GDM1 (cell line): ENCODE data around the gene MAL.

Source experiments
- DNase-seq: peaks from one replicate; lab custom pipeline; 2025; lab: John Stamatoyannopoulos, UW

Gene MAL

DNA sequence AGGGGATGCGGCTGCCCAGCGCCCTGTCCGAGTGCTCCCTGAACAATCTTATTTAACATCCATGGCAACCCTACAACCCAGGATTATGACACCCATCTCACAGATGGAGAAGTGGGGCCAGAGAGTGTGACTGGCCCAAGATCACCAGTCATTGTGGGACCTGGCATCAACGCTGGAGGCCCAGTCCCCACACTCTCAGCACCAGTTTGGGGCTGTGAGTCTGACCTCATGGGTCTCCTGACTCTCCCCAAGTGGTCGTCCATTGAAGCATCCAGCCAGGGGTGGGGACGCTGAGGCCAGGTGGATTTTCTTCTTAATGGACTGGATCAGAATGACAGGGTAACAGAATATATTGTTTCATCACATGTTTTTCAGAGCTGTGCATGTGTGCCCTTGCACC is 24.5 kb downstream of the MAL start:
- DNase-seq: no peak

DNA sequence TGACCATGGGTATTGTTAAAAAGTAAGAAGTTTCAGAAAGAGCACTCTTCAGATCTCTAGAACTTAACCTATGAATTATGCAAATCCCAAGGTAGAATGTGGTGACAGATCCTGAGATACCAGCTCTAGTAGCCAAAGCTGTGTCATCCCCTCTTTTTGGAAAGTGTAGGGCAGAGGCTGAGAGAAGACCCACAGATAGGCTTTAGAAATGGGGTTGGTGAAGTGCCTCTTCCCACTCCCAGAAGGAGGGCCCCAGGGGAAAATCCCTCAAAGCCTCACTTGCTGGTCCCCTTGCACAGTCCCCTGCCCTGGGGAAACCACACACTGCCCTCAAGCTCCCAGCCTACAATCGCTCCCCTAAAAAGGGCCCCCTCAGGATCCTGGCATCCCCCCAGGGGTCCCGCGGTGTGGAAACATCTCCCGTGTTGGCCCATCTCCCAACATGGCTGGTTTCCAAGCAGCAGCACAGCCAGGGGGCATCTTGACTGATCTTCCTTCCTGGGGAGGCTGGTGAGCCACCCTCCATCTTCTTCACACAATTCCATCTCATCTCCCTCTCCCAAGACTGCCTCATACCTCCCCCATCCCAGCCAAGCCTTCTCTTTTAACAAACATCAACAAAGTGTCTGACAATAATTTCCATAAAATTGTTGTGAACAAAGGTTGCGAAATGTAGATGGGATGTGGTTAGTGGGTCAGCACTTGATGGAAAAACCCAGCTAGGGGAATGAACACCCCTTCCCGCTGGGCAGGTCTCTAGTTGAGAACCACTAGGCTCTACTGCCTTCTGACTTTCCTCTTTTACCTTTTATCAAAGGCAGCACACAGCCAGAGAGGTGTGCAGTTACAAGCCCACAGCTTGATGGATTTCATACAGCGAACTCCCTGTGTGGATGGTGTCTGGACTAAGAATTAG is 25.1 kb downstream of the MAL start:
- no peak for DNase-seq

DNA sequence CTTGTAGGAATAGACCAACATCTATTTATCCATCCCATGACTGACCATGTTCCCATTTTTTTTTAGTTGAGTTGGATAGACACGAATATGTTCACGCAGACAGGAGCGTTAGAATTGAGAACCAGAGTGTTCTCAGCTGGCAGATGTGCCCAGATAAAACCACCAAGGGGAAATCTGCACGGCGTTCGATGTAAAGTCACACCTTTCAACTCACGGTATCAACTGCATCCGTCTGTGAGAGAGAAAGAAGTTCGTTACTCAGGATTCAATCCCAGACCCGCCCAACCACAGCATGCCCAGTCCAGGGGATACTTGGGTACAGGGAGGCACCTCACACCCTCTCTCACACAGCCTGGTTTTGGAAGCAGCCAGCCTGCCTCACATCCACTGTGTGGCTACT is 26.1 kb downstream of the MAL start:
- DNase-seq: no peak

DNA sequence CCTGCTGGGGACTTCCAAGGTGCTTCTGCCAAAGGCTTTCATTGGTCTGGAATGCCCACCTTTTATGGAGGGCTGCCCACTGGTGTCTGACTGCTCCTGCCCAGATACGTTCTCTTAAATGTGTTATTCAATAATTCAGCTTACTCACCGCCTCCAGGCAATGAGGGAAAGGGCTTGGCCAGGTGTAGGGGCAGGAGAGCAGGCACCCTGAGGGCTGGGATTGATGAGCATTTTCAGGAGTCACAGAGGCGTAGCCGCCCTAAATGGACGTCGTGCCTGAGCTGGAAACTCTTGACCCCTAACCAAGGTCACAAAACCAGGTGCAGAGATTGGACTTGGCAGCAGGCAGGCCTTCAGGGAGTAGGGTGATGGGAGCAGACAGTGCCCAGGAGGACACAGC is 26.8 kb downstream of the MAL start:
- no peak for DNase-seq

DNA sequence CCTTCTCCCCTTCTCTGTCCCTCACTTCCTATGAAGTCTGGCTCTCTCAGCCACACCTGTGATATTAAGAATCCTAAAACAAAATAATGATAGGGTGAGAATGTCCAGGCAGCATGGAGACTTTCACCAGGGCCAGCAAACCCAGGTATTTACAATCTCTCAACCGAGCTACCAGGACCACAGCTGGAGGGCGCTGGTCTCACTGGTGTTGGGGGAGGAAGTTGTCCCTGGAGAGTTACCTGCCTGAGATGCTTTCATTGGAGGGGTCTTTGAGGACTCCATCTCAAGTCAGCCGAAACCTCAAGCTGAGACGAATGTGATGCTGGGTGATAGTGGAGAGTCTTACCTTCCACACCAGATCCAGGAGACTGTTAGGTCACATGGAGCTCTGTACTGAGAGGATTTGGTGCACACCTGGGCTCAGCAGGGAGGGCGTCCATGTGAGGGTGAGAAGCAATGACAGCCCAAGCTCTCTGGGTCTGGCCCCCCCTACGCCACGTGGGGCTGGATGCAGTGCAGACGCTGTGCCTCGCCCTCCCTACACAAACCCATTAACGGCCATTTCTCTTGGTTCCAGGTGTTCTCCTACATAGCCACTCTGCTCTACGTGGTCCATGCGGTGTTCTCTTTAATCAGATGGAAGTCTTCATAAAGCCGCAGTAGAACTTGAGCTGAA is 27.4 kb downstream of the MAL start:
- DNase-seq: no peak

DNA sequence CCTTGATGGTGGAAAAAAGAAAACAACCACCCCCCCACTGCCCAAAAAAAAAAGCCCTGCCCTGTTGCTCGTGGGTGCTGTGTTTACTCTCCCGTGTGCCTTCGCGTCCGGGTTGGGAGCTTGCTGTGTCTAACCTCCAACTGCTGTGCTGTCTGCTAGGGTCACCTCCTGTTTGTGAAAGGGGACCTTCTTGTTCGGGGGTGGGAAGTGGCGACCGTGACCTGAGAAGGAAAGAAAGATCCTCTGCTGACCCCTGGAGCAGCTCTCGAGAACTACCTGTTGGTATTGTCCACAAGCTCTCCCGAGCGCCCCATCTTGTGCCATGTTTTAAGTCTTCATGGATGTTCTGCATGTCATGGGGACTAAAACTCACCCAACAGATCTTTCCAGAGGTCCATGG is 28.0 kb downstream of the MAL start:
- DNase-seq: no peak

DNA sequence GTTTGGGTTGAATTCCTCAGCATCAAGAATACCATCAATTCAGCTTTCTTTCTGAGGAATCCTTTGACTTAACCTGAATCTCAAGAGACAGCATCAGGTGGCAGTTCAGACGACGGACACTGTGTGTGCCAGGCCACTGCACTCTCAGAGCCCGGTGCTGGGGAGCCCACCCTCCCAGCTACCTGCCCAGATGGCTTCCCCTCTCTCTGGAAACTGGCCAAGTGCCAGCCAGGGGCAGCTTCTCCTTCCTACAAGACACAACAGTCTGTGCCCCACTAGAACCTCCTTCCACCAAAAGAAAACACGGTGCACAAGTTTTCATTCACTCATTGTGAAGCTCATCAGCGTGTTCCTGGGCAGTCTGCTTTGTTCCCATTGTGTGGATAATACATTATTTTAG is 28.5 kb downstream of the MAL start:
- no peak for DNase-seq

DNA sequence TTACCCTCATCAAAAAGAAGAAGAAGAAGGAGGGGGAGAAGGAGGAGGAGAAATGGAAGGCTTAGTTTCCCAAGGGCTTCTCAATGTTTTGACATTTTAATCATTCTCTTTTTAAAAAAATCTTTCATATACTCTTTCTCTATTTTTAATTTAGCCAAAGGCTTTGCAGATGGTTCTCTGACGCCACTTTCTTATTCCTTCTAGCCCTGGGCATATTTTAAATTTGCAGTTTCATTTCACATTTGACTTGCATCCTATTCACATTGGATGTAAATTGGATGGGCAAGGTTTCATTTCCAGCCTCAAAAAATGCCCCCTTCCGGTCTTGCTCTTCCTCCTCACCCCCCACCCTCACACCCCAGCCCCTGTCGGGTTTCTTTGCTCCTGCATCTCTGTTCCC is 29.8 kb downstream of the MAL start:
- no peak for DNase-seq

DNA sequence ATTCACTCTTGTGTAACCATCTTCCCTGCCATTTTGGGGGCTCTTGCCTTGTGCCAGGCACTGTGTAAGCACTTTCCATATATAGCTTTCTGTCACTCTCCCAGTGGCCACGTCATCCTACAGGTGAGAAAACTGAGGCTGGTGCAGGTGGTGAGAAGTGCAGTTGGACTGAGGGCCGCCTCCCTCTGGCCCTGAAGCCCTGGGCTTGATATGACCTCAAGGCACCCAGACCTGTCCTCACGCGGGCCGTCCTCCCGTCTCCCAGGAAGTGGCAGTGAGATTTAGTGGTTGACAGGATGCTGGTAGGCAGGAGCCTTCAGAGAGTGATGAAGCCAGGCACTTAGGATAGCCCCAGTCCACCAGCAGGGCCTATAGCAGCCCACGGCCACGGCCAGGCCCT is 30.5 kb downstream of the MAL start:
- no peak for DNase-seq

DNA sequence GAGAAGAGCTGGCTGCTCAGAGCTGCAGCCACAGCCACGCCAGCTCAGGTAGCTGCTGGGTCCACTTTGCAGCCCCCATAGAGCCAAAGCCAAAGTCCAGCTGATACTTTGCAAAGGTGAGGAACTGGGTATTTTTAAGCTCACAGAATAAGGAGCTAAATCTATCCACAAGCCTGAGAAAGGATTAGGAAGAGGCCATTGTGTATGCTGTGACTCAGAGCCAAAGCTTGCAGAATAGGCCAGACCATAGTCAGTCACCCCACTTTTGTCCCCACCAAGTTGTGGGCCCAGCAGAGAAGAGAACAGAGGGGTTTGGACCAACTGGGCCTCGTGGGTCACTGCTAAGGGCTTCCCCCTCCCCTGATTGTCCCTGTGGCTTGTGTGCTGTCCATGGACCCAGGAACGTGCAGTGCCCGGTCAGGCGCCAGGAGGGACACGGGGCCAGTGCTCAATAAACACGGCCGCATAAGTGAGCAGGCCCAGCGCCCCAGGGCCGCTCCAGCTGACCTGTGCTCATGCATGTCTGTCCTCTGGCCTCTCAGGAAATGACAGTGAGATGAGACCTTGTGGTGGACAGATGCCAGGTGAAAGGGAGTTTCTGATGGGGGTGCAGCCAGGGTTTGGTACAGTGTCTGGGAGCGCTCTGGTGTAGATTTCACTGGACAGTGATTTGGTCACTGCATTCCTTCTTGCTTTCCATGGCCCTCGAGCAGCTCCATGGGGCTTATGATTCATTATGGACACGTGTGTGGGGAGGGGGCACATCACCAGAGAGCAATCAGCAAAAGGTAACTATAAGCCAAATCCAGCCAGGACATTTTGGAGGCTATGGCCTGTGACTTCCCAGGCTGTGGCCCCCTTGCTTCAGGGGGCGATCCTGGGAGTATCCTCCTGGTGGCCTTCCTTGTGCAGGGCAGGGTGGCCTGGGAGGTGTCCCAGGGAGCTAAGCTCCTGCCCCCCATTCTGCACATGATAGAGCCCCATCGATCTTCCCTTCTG is 31.3 kb downstream of the MAL start:
- DNase-seq: no peak

DNA sequence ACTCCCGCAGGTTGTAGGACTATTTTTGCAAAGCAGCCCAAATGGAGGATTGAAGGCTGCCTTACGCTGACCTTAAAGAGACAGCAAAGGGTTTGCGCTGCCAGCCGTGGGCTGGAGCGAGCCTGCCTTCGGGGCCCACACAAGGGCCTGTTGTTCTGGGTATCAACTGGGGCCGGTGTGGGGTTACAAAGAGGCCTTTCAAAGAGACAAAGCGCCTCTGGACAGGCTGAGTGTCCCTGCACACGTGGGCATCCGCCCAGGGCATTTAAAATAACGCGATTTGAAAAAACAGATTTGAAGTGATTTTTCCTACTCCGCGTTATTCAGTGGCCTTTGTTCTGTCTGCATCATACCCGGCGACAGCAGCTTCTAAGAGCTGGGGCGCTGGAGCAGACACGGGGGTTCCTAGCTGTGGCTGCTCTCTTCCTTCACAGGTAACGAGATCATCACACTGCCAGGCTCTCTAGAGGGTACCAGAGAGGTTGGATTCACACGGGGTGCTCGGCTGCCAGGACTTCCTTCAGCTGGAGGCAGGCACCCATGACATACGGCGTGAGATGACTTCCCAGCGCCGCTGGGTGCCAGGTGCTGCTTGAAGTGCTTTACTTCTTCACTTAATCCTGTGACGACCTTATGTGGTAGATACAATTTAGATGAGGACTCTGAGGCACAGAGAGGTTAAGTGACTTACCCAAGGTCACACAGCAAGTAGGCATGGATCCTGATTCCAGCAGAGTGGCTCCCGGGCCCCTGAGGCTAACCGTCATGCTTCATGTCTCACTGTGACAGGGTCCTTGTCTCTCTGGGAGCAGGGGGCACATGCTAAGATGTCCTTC is 32.2 kb downstream of the MAL start:
- DNase-seq: no peak

DNA sequence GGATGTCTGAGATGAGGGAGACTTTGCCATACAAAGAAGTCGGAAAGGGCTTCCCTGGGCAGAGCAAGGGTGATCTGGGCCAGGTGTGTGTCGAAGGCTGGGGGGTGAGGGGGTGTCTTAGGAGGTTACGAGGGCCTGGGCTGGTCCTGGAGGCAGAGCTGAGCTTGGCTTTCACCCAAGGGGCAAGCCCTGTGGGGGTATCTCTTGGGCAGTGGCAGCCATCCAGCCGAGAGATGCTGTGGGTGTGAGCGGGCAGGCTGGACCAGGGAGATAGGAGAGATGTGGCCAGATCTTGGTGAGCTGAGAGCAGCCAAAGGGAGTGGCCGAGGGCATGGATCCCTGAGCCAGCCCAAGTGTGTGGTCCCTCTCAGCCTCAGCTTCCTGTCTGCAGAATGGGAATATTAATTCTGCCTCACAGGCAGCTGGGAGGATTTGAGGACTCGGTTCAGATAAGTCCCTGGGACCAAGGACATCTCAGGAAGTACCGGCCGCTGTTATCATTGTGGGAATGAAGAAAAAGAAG is 33.0 kb downstream of the MAL start:
- no peak for DNase-seq

DNA sequence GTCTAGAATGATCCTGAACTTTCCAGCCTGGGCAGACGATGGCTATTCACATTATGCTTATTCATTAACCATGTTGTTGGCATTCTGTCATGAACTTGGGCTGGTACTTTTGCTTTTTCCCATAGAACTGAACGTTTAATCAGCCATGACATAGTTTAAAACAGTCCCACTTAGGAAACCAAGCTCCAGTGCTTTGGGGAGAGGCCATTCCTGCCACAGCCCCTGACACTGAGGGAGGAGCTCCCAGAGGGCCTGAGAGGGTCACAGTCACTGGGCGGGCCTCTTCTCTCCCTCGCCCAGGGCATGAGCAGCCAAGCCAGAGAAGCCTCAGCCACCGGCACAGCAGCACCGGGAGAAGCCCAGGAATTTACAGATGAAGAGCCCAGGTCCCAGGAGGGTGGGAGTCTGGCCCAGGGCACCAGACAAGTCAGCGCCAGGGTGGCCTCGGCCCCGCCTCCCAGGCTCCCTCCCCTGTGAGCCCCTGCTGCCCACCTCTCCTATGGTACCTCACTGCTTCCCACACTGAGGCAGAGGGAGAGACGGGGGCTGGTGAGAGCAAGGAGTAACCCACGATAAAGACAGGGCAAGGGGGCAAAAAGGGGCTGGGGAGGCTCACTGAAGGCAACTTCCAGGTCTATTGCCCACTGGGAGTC is 33.6 kb downstream of the MAL start:
- DNase-seq: no peak

DNA sequence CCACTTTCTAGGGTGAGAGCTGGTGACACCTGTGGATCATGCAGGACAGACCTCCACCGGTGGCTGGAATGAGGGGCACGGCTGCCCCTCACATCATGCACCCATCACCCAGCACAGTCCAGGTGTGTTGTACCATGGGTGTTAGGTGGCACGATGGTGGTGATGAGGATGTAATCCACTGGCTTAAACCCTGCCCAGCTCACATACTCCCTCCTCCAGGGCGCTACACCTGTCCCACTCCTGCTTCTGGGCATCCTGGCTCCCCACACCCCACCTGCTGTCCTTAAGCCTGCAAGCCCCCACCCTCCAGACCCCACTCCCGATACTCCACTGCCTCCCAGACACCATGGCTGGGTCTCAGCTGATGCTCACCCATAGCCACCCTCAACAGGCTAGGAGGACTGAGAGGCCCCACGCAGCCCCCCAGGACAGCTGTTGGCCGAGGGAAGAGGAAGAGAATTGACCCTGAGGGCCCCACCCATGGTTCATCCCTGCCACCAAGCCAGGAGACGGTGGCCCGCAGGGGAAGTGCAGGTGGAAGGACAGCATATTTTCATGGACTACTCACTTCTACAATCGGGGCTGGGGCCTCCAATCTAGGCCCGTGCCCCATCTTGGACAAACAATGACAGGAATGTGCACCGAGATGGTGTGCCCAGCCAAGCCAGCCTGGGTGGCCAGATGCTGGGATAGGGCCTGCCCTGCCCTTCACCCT is 34.3 kb downstream of the MAL start:
- no peak for DNase-seq

DNA sequence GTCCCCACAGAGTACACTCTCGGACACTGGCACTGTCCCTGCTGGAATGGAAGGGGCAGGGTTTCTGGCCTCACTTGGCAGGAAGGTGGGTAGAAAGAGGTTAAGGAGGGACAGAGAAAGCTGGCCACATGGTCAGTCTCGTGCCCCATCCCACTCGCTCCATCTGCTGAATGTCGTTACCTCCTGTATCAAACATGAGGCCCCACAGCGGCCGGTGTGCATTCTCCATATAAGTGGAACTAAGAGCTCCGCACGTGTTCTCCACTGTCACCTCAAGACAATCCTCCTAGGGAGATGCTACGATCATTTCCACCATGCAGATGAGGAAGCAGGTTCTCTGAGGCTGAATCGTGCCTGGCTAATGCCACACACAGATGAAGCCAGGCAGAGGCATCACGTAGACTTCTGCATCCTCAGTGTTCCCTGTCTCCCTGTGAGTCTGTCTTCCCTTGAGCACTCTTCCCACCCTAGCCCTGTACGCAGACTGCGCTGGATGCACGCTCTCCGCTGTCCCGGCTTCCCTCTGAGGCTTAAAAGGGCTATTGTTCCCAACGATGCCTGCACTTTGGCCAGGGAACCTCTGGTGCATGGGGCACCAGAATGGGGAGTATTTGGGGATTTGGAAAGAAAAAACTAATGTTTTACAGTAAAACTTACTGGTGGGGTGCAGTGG is 35.1 kb downstream of the MAL start:
- no peak for DNase-seq

DNA sequence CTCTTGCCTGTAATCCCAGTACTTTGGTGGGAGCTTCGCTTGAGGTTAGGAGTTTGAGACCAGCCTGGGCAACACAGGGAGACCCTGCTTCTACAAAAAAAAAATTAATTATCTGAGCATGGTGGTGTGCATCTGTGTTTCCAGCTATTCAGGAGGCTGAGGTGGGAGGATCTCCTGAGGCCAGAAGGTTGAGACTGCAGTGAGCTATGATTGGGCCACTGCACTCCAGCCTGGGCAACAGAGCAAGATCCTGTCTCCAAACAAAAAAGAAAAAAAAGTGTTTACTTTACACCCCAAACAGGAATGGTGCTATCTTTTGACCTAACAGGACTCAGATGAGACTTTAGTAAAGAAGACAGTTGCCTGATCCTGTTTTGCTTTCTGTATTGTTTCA is 35.6 kb downstream of the MAL start:
- no peak for DNase-seq

DNA sequence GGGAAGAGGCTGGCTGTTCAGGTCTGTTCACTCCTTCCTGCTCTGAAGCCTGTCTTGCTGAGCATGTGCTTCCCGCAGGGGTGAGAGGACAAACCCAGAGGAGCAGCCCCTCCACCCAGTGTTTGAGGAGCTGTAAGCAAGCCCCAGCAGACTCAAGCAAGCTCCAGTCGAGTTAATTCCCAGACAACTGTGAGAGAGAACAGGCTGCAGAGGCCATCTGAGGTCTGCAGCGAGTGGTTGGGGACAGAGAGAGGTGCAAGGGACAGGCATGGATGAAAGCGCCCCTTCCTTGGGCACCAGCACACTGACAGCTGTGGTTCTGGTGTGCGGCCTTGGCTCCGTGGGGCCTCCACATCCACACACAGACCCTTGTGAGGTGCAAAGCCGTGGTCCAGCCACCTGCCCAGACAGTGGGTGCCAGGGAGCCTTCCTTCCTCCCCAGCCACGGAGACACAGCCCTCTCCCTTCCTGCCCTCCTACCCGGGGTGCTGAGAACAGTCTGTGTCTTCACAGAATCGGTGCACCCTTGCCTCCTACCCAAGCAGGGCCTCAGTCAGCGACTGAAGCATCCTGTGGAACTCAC is 36.2 kb downstream of the MAL start:
- DNase-seq: no peak

DNA sequence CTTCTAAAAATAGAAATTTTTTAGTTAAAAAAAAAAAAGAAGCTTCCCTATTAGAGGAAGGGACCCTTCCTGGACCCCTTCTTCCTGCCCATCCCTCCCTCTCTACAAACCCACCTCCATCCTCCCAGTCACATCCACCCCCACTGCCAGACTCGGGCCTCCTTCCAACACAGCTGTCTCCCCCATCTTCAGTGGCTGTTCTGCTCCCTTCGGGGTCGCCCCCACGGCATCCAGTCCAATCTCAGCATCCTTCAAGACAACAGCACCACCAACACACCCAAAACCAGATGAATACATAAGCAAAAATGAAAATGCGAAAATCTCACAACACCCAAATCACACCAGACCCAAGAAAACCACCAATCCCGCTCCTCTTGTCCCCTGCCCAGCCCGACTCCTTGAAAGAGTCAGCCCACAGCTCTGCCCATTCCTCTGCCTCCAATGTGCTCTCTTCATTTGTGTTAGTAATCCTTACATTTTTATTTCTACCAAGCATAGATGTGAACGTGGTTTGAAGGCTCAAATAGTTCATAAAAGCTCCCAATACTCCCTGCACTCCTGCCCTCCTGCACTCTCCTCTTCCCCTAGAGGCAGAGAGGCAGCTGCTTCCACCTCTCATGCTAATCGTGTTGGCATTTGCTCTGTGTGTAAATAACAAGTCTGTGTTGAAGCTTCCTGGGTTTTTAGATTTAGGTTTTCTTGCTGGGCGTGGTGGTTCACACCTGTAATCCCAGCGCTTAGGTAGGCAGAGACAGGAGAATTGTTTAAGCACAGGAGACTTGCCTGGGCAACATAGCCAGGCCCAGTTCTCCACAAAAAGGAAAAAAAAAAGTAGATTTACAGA is 37.0 kb downstream of the MAL start:
- no peak for DNase-seq
